ENCODE data around the gene MIGA2. TPM values are rescaled to one million over a fixed set of nuclear protein-coding genes. Genes with fewer than 3 reads are reported as not detected.
"Not testable (repeated sequence)": the region's sequence is repeated elsewhere in the genome, so short reads cannot be mapped to it uniquely, and the experiment has no call there.

MIGA2 gene
- total and polyA plus RNA-seq, 2 of the 8 experiments (the other 6 are each of a cell fraction or from before 2014, with no cell fraction given), result 24.6 to 39.0 TPM

DNA sequence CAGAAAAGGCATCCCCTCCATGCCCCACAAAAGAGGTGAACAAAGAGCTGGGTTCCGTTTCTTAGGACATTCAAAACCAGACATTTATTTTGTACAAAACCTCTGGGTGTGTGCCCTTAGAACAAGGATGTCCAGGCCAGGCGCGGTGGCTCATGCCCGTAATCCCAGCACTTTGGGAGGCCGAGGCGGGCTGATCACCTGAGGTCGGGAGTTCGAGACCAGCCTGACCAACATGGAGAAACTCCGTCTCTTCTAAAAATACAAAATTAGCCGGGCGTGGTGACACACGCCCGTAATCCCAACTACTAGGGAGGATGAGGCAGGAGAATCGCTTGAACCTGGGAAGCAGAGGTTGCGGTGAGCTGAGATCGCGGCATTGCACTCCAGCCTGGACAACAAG, 76.1 kb downstream of the MIGA2 start:
- 94% methylated on average over 17 of the region's 17 CpGs; no CpG with 5 or more reads in 1 of the 2 experiments for WGBS, 2 experiments (ENCODE audit: extremely low coverage in 1 of 2, insufficient coverage in 1 of 2, insufficient read length in 1 of 2, insufficient replicate concordance in 2 of 2, low coverage in 1 of 2, low lambda C conversion rate in 2 of 2, missing lambda C conversion rate in 1 of 2)
- Histone ChIP-seq H3K27me3 (replicated peaks in 1 of 4; ENCODE audit: control insufficient read depth in 3 of 4, extremely low read depth in 1 of 4, insufficient read depth in 3 of 4, low read length in 3 of 4) (peaks cover 0 to 15% (median 13%) of the 10 kb centered on the region in 4 experiments; a peak in 5 of 7 replicates), H3K4me2 (ENCODE audit: insufficient read depth in 1 of 2, low read depth in 2 of 2, low read length in 2 of 2) (peak overlapping the region; percentile 84 to 99), H3K23me2 (ENCODE audit: low read depth, low read length) (peaks cover 10% of the 10 kb centered on the region), H3K4me3 (ENCODE audit: extremely low read depth in 1 of 4, insufficient read depth in 2 of 4, low read depth in 3 of 4, low read length in 4 of 4) (peak overlapping the region; percentile 75 to 95 (median 89); a peak in 7 of 8 replicates), H3K79me2 (ENCODE audit: control insufficient read depth in 1 of 2, insufficient read depth in 2 of 2, low read length in 2 of 2) (peaks cover 0 to 51% of the 10 kb centered on the region in 2 experiments; a peak in 3 of 4 replicates), H3K9ac (replicated peaks in 1 of 4; ENCODE audit: extremely low read depth in 1 of 4, low read depth in 3 of 4, low read length in 3 of 4) (peak overlapping the region in 1 of 4 experiments; percentile 94; a peak in 2 of 7 replicates)
- CTCF ChIA-PET (ENCODE audit: partially characterized antibody), result interaction anchor here (0.6 to 9.7 kb wide), 8 partner anchors 10 to 529 kb away, joined by 3 to 64 read pairs (median 4); no protein-coding TSS in a partner anchor
- not testable (repeated sequence) for H4K20me1 ChIP-seq (replicated peaks in 1 of 2; ENCODE audit: control insufficient read depth in 1 of 2, insufficient read depth in 2 of 2, low read length in 2 of 2); H3K4ac ChIP-seq (replicated peaks; ENCODE audit: insufficient read length, low read depth, low read length); H3K27ac ChIP-seq (ENCODE audit: low read depth, low read length); H3K79me1 ChIP-seq (ENCODE audit: low read depth, low read length); H4K91ac ChIP-seq (replicated peaks; ENCODE audit: insufficient read length, low read length); H3K18ac ChIP-seq (ENCODE audit: extremely low read depth, low read length); H3K9me3 ChIP-seq (ENCODE audit: insufficient read depth in 2 of 2, low read depth in 1 of 2, low read length in 1 of 2); FAIRE-seq; H3K36me3 ChIP-seq (ENCODE audit: control insufficient read depth in 2 of 4, insufficient read depth in 4 of 4, low read length in 3 of 4); H2AK5ac ChIP-seq (ENCODE audit: low read depth, low read length); H2BK5ac ChIP-seq (ENCODE audit: low read depth, low read length); H4K5ac ChIP-seq (ENCODE audit: insufficient read length, low read depth, low read length); H3K56ac ChIP-seq (replicated peaks; ENCODE audit: insufficient read length, low read depth, low read length); H3K14ac ChIP-seq (ENCODE audit: insufficient read length); DNase-seq (ENCODE audit: low read depth in 1 of 2, low spot score in 2 of 2); H2BK15ac ChIP-seq (ENCODE audit: low read length); H3K4me1 ChIP-seq (replicated peaks in 1 of 4; ENCODE audit: control insufficient read depth in 3 of 4, insufficient read depth in 4 of 4, low read length in 3 of 4); H2AFZ ChIP-seq (ENCODE audit: low read length); H2BK20ac ChIP-seq (ENCODE audit: low read length); H4K8ac ChIP-seq (ENCODE audit: extremely low read depth, insufficient read depth, low read length); H2BK12ac ChIP-seq (ENCODE audit: low read depth, low read length); H3K23ac ChIP-seq (ENCODE audit: insufficient read length); H2BK120ac ChIP-seq (replicated peaks; ENCODE audit: low read depth, low read length)
- POLR2A ChIA-PET (ENCODE audit: partially characterized antibody), result interaction anchor here (1.0 to 4.3 kb wide), 6 partner anchors 10 to 66 kb away, joined by 3 to 21 read pairs (median 9); partner anchors contain the start of gene IER5L

Measured in H1 (cell line).